ENCODE data around the gene RAD51AP2.

DNA sequence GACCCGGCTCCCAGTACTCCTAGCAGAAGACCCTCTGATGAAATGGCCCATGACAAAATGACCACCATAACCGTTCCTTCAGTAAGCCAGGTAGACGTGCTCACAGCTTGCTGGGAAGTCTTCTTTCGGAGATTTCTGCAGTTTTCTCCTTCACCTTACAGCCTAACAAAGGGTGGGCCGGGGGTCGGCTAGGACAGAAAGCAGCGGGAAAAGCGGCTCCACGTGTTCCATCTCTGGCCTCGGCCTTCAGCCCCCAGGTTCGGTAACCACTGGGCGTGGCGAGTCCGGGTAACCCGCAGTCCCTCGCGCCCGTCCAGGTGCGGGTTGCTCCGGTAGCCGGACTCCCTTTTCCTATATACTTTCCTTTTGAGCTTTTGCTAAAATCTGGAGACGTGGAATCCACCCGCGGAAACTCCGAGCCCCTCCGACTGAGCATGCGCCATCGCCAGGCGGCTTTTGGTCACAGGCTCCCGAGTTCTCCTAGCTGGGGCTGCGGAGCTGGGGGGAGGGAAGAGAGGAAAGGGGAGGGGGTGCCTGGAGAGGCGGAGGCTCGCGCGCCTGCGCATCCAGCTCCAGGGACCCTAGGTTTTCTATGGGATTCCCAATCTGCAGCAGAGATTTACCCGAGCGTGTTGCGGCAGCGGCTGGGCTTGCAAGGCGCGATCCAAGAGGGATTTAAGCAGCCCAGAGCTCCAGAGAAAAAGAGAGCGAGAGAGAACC, 22.0 kb upstream of the RAD51AP2 start, which contains the start of gene VSNL1:
- TF ChIP-seq POLR2A (IDR thresholded peaks at IDR 0.05; ENCODE audit: control extremely low read depth in 1 of 2, low read depth in 2 of 2, low read length in 2 of 2), result peak in 1 of 2 experiments; percentile 37; a peak in 1 of 3 replicates
- TF ChIP-seq POLR2AphosphoS5 (IDR thresholded peaks at IDR 0.05; ENCODE audit: low read depth, low read length), result peak; percentile 10; the same call in 1 of the 2 replicates
- TF ChIP-seq, protein P1, sequence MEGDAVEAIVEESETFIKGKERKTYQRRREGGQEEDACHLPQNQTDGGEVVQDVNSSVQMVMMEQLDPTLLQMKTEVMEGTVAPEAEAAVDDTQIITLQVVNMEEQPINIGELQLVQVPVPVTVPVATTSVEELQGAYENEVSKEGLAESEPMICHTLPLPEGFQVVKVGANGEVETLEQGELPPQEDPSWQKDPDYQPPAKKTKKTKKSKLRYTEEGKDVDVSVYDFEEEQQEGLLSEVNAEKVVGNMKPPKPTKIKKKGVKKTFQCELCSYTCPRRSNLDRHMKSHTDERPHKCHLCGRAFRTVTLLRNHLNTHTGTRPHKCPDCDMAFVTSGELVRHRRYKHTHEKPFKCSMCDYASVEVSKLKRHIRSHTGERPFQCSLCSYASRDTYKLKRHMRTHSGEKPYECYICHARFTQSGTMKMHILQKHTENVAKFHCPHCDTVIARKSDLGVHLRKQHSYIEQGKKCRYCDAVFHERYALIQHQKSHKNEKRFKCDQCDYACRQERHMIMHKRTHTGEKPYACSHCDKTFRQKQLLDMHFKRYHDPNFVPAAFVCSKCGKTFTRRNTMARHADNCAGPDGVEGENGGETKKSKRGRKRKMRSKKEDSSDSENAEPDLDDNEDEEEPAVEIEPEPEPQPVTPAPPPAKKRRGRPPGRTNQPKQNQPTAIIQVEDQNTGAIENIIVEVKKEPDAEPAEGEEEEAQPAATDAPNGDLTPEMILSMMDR (IDR thresholded peaks at IDR 0.05; ENCODE audit: control extremely low read depth in 1 of 3, insufficient read depth in 1 of 3, low read depth in 1 of 3, low read length in 3 of 3), result no peak; a peak in 1 of 4 replicates
- no peak; the same call in none of the 2 replicates for TF ChIP-seq TBP (IDR thresholded peaks at IDR 0.05; ENCODE audit: low read depth, low read length)
- 0 out of 4 replicates have a peak, but pooled peaks of 1 of the 2 experiments have one; percentile 11 for TF ChIP-seq SIN3A (conservative IDR thresholded peaks at IDR 0.05 in 1 of 2, IDR thresholded peaks at IDR 0.05 in 1 of 2; ENCODE audit: low read depth in 1 of 2, low read length in 2 of 2)
- no peak for TF ChIP-seq CHD1 (IDR thresholded peaks at IDR 0.05; ENCODE audit: low read depth, low read length)
- TF ChIP-seq BCL11A (IDR thresholded peaks at IDR 0.05; ENCODE audit: low read depth in 2 of 2, low read length in 2 of 2), result no peak
- no peak for TF ChIP-seq EZH2 (IDR thresholded peaks at IDR 0.05; ENCODE audit: low read depth, low read length, severe bottlenecking)

Data from H1 (cell line).